Measurements from ENCODE around the gene C17orf107.

The C17orf107 gene

DNA sequence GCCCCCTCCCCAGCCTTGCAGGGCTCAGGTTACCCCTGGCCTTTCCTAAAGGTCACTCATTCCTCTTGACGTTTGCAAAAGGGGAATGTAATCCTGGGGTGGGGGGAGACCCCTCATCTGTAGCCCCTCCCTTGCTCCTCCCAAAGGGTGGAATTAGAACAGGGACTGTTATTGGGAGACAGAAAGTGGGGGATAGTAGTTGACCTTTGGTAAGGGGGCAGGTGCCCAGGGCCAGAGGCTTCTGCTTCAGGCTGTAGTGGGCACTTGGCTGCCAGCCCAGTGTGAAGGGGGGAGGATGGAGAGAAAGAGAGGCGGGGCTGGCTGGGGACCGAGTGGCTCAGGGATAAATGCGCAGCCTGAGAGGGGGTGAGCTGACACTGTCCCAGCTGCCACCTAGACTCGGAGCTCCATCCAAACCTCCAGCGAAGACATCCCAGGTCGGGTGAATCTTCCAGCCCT lies 51.4 kb downstream of the C17orf107 start, which contains the start of gene ENO3:
Gene ENO3, plus strand, starts transcription at position 374 of the 459 bp plus-strand sequence. CDS start 711 bp downstream, outside the sequence.
- peaks cover 29% of the 10 kb centered on the region for H3K4me1 Mint-ChIP-seq (ENCODE audit: low read depth)
- H3K27ac Mint-ChIP-seq, result peak within 1 kb of the TSS; percentile 96
- peaks cover 20% of the 10 kb centered on the region for H3K36me3 Mint-ChIP-seq (ENCODE audit: low read depth)
- H3K9me3 Mint-ChIP-seq, result no peaks in the 10 kb centered on the region
- no peaks in the 10 kb centered on the region for H3K27me3 Mint-ChIP-seq
- peak within 1 kb of the TSS; percentile 86 for H3K4me3 Mint-ChIP-seq

DNA sequence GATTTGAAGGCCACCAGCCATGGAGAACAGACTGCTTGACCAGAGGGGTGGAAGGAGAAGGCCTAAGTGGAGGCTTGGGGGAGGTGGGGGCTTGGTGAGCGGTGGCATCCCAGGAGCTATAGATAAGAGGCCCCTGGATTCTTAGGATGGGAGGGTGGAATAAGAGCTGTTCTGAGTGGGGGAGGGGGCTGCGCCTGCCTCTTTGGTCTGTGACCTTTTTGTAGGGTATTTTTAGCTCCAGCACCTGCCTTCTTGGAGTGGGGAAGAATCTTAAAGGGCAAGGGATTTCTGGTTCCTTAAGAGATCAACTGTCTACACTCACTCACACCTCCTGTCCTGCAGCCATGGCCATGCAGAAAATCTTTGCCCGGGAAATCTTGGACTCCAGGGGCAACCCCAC lies 52.1 kb downstream of the C17orf107 start:
- peaks cover 29% of the 10 kb centered on the region for H3K4me1 Mint-ChIP-seq (ENCODE audit: low read depth)
- no peaks in the 10 kb centered on the region for H3K27me3 Mint-ChIP-seq
- H3K27ac Mint-ChIP-seq, result peak overlapping the region; percentile 96
- H3K4me3 Mint-ChIP-seq, result peak overlapping the region; percentile 86
- H3K36me3 Mint-ChIP-seq (ENCODE audit: low read depth), result peaks cover 12% of the 10 kb centered on the region
- H3K9me3 Mint-ChIP-seq, result no peaks in the 10 kb centered on the region
